ENCODE measurements around the gene IGSF21. TPM values are rescaled to one million over a fixed set of nuclear protein-coding genes. Genes with fewer than 3 reads are reported as not detected.

IGSF21 gene
- polyA plus RNA-seq, 3 donors: not detected

DNA sequence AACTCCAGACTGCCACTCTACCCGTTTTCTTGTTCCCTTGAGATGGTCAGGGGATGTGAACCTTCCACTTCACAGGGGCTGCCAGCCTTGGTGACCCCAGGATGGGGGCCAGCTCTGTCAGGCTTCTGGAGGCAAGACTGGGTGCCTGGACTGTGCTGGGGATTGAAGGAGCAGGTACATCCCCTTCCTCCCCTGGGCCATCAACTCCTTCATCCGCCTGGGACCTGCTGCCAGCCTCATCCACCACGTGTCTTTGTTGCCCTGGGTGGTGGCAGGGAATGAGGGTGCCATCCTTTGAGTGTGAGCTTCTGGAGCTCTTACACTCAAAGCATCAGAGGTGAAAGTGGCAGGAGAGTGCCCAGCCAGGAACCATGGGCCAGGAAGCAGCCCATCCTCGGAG is 139.6 kb downstream of the IGSF21 start:
- Histone ChIP-seq H3K27ac (ENCODE audit: low read depth in 1 of 2, low read length in 2 of 2) (no peak overlapping the region), H3K4me1 (ENCODE audit: control insufficient read depth in 1 of 2, insufficient read depth in 2 of 2, low read length in 2 of 2) (no peaks in the 10 kb centered on the region), H2AFZ (ENCODE audit: insufficient read depth, low read depth, low read length, poor library complexity, severe bottlenecking) (no peak overlapping the region), H3K9ac (ENCODE audit: insufficient read depth, low read length, poor library complexity, severe bottlenecking) (no peak overlapping the region), H3K79me2 (ENCODE audit: insufficient read depth, low read length) (no peaks in the 10 kb centered on the region), H4K20me1 (ENCODE audit: insufficient read depth, low read length) (no peaks in the 10 kb centered on the region), H3K9me3 (replicated peaks in 1 of 2; ENCODE audit: control insufficient read depth in 1 of 2, insufficient read depth in 1 of 2, low read length in 2 of 2) (peaks cover 0 to 4% of the 10 kb centered on the region in 2 donors), H3K4me3 (replicated peaks in 1 of 3; ENCODE audit: low read depth in 2 of 3, low read length in 3 of 3) (no peak overlapping the region), H3K36me3 (replicated peaks in 1 of 2; ENCODE audit: control insufficient read depth in 1 of 2, insufficient read depth in 2 of 2, low read length in 2 of 2) (no peaks in the 10 kb centered on the region), H3K4me2 (replicated peaks; ENCODE audit: extremely low read depth, low read length, poor library complexity, severe bottlenecking) (no peak overlapping the region), H3K27me3 (ENCODE audit: control insufficient read depth in 2 of 2, insufficient read depth in 2 of 2, low read length in 2 of 2) (no peaks in the 10 kb centered on the region)
- 38% methylated on average over 1 of the region's 4 CpGs for WGBS (ENCODE audit: insufficient coverage)
- Mint-ChIP-seq H3K27me3 (ENCODE audit: low read depth in 3 of 3) (peaks cover 0 to 4% (median 4%) of the 10 kb centered on the region in 3 donors), H3K4me1 (no peaks in the 10 kb centered on the region), H3K4me3 (no peak overlapping the region), H3K27ac (no peak overlapping the region), H3K36me3 (no peaks in the 10 kb centered on the region), H3K9me3 (peaks cover 3 to 10% (median 7%) of the 10 kb centered on the region in 7 donors)
- intact Hi-C loops (cut with micrococcal nuclease): no loop called here
- no peak for TF ChIP-seq CTCF (IDR thresholded peaks at IDR 0.05)
- DNase-seq: no peak

DNA sequence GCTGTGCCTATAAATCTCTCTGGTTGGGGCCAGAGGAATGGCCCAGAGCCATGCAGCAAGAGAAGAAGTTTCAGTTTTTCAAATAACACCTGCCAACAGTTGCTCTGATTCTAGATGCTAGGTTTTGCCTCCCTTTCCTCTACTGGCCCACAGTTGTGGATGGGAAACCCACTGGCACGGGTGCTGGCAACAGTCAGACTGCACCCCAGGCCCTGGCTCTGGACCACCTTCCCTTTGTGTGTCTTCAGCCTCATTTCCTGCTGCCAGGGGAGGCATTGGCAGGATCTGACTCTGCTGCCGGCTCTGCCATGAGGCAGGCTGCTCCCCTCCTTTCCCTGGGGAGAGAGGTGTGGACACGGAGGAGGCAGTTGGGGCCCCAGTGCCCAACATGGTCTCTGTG is 142.0 kb downstream of the IGSF21 start:
- no peak overlapping the region for H3K4me3 ChIP-seq (replicated peaks in 1 of 3; ENCODE audit: low read depth in 2 of 3, low read length in 3 of 3)
- H4K20me1 ChIP-seq (ENCODE audit: insufficient read depth, low read length): no peaks in the 10 kb centered on the region
- 67% methylated on average over 1 of the region's 3 CpGs for WGBS (ENCODE audit: insufficient coverage)
- no peak overlapping the region for H2AFZ ChIP-seq (ENCODE audit: insufficient read depth, low read depth, low read length, poor library complexity, severe bottlenecking)
- H3K27me3 ChIP-seq (ENCODE audit: control insufficient read depth in 2 of 2, insufficient read depth in 2 of 2, low read length in 2 of 2): no peaks in the 10 kb centered on the region
- no peak overlapping the region for H3K4me3 Mint-ChIP-seq
- H3K27ac Mint-ChIP-seq: no peak overlapping the region
- no peak overlapping the region for H3K27ac ChIP-seq (ENCODE audit: low read depth in 1 of 2, low read length in 2 of 2)
- TF ChIP-seq CTCF (IDR thresholded peaks at IDR 0.05): no peak
- no peaks in the 10 kb centered on the region for H3K4me1 ChIP-seq (ENCODE audit: control insufficient read depth in 1 of 2, insufficient read depth in 2 of 2, low read length in 2 of 2)
- H3K9me3 Mint-ChIP-seq: peaks cover 3 to 10% (median 7%) of the 10 kb centered on the region in 7 donors
- no peaks in the 10 kb centered on the region for H3K36me3 Mint-ChIP-seq
- intact Hi-C loops (cut with micrococcal nuclease): no loop called here
- H3K9me3 ChIP-seq (replicated peaks in 1 of 2; ENCODE audit: control insufficient read depth in 1 of 2, insufficient read depth in 1 of 2, low read length in 2 of 2): peaks cover 0 to 4% of the 10 kb centered on the region in 2 donors
- no peak overlapping the region for H3K9ac ChIP-seq (ENCODE audit: insufficient read depth, low read length, poor library complexity, severe bottlenecking)
- H3K4me2 ChIP-seq (replicated peaks; ENCODE audit: extremely low read depth, low read length, poor library complexity, severe bottlenecking): no peak overlapping the region
- no peaks in the 10 kb centered on the region for H3K36me3 ChIP-seq (replicated peaks in 1 of 2; ENCODE audit: control insufficient read depth in 1 of 2, insufficient read depth in 2 of 2, low read length in 2 of 2)
- no peaks in the 10 kb centered on the region for H3K4me1 Mint-ChIP-seq
- H3K79me2 ChIP-seq (ENCODE audit: insufficient read depth, low read length): no peaks in the 10 kb centered on the region
- no peak for DNase-seq
- H3K27me3 Mint-ChIP-seq (ENCODE audit: low read depth in 3 of 3): peaks cover 0 to 4% (median 1%) of the 10 kb centered on the region in 3 donors
